Tongue (tissue), 2 donors: ENCODE data around the gene SGO2. TPM values are rescaled to one million over a fixed set of nuclear protein-coding genes. Genes with fewer than 3 reads are reported as not detected.
"Not testable (repeated sequence)": the region's sequence is repeated elsewhere in the genome, so short reads cannot be mapped to it uniquely, and the experiment has no call there.

Experiments used
- DNase-seq: peaks from one replicate; pipeline ENCODE4 v3.0.0-alpha.2; 2015
- total RNA-seq: library from RNA; depleted of rRNA; stranded (reverse); fragments of >200 nt; gene quantifications from one replicate; pipeline ENCODE4 v1.2.3, GENCODE V29; 2014

The SGO2 gene
- total RNA-seq, 1 donor from 2014 or later: 10.7 TPM

DNA sequence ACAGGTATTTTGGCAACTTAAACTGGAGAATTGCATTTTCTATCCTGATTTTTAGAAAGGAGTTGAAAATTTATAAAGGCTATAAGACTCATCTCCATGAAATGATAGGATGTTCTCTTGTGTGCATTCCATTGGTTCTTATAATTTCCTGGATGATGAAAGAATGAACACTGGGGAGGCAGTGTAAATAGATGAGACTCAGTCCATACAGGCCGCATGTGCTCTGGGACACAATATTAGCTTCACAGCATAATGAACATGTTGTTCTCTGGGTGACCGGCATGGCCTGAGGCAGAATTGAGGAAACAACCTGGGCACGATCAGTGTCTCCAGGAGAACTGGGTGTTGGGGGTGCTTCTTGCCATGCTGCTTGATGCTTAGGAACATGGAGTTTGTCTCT, 98.7 kb downstream of the SGO2 start:
- DNase-seq: no peak

DNA sequence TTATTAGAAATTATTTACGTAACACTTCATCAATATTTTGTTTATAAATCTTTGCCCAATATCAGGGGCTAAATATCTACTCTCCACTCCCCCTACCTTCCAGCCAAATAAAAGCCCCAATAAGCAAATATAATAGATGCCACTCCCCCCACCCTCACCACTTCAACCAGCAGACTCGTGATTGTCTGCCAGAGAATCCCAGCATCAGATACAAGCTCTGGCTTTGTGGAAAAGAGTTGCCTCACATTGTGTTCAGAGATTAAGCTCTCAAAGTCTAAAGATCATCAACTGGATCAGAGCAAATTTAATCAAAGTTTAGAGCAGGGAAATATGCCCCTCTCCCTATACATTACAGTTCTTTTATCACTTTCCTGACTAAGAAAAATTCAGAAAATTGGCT, 99.3 kb downstream of the SGO2 start:
- no peak for DNase-seq

DNA sequence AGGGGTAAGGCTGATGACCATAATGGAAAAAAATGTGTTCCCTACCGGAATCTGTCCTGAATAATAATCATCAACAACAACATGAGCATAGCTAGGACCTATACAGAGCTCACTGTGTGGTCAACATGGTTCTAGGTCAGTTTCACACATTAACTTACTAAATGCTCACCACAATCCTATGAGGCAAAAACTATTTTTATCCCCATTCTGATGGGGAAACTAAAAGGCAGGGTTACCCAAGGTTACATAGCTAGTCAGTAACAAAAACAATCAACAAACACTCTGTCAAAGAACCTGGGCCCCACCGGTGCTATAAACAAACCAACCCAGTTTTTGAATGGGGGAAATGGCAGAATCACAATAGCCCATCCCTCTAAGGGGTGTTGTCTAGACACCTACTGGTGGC, 100.0 kb downstream of the SGO2 start:
- DNase-seq: no peak

GRCh38 chr2:200627110-200627770, 101.2 kb downstream of the SGO2 start:
- DNase-seq: peak; percentile 9

DNA sequence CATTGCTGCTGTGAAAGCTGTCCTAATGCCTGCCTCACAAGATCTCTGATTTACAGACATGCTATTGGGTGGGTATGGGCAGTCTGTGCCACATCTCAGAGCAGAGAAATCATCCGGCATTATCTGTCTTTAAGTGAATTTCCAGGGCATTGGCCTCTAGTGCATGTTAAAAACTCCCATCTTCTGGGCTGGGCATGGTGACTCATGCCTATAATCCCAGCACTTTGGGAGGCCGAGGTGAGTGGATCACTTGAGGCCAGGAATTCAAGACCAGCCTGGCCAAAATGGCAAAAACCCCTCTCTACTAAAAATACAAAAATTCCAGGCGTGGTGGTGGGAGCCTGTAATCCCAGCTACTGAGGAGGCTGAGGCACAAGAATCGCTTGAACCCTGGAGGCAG, 102.5 kb downstream of the SGO2 start:
- not testable (repeated sequence) for DNase-seq

DNA sequence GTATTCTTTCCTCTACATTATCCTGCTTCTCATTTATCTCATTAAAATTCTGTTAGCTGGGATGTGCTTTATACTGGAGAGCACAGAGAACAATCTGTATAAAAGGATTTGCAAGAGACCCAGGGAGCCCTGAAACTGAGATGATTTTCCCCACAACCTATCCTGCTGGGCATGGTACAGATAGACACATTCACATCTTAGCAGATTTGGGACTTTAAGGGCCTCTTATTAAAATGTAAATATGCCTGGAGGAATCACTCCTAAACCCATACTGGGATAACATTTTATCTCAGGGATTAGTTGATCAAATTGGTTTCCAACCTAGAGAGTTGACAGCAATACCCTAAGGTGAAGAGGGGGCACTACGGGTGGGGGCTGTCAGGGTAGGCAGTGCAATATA, 105.3 kb downstream of the SGO2 start:
- no peak for DNase-seq

Other genes with a start within 250 kb of the SGO2 start
- 220 TPM for gene SPATS2L, start 219.5 kb upstream of the SGO2 start, total RNA-seq
- gene KCTD18, start 16.1 kb upstream of the SGO2 start, total RNA-seq: 21.4 TPM
- gene AOX1, start 59.8 kb downstream of the SGO2 start, total RNA-seq: 3.3 TPM